ENCODE results near the gene NCK2. TPM values are rescaled to one million over a fixed set of nuclear protein-coding genes. Genes with fewer than 3 reads are reported as not detected.

Gene NCK2
- total RNA-seq, 1 donor from 2014 or later: 40.2 TPM

DNA sequence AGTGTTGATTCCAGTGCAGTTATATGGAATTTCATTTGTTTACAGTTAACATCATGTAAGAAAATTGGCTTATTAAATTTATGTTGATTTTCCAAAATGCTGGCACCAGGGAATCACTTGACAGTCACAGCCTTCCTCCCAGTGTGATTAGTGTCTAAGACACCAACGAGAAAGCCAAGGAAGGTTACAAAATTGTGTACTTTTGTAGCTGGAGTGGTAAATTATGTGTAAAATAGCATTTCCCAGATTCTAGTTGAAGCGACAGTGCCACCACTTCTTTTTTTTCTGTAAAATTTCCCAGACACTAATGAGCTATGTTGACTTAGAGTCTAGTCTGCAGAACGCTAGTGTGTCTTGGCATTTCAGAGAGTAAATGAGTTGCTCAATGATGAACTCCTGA lies 101.3 kb downstream of the NCK2 start:
- no peak for DNase-seq (ENCODE audit: low read depth, low spot score)

DNA sequence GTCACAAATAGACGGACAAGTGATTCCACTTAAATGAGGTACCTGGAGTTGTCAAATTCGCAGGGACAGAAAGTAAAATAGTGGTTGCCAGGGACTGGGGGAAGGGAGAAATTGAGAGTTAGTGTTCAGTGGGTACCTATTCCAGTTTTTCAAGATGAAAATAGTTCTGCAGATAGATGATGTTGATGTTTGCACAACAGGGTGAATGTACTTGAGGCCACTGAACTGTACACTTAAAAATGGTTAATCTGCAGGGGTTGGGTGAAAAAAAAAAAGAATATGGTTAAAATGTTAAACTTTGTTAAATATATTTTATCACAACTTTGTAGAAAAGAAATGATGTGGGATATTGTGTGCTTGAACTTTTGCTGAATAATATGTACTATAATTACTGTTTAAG lies 102.3 kb downstream of the NCK2 start:
- DNase-seq (ENCODE audit: low read depth, low spot score): no peak

GRCh38 chr2:105848367-105848766 lies 103.7 kb downstream of the NCK2 start:
- no peak for DNase-seq (ENCODE audit: low read depth, low spot score)

- no peak for DNase-seq (ENCODE audit: low read depth, low spot score)
Measured at GRCh38 chr2:105849431-105850179, 104.9 kb downstream of the NCK2 start.

GRCh38 chr2:105852066-105852465 lies 107.4 kb downstream of the NCK2 start:
- DNase-seq (ENCODE audit: low read depth, low spot score): no peak

- no peak for DNase-seq (ENCODE audit: low read depth, low spot score)
Measured at GRCh38 chr2:105853354-105854088, 108.8 kb downstream of the NCK2 start.

DNA sequence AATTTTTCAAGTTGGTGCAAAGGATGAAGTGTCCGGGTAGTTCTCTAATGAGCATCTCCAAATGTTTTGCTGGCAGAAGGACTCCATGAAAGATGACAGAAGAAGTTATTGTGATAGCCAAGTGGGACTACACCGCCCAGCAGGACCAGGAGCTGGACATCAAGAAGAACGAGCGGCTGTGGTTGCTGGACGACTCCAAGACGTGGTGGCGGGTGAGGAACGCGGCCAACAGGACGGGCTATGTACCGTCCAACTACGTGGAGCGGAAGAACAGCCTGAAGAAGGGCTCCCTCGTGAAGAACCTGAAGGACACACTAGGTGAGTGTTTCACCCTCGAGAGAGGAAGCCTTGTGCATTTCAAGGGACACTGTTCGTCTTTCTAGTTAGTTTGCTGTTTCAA lies 110.3 kb downstream of the NCK2 start:
- DNase-seq (ENCODE audit: low read depth, low spot score): no peak

- no peak for DNase-seq (ENCODE audit: low read depth, low spot score)
Measured at GRCh38 chr2:105856581-105856980, 111.9 kb downstream of the NCK2 start.

GRCh38 chr2:105857076-105857740 lies 112.5 kb downstream of the NCK2 start:
- no peak for DNase-seq (ENCODE audit: low read depth, low spot score)

GRCh38 chr2:105858868-105859693 lies 114.4 kb downstream of the NCK2 start:
- no peak for DNase-seq (ENCODE audit: low read depth, low spot score)

DNA sequence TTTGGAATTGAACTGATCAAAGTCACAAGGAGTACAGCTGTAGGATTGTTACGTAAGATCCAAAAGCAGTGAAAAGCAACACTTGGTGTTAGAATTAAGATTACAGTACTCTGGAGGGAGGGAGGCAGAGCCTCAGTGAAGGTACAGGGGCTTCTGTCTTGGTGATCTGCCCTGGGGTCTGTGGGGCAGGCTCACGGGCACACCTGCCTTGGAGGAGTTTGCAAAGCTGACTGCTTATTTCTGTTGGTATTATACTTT lies 114.9 kb downstream of the NCK2 start:
- no peak for DNase-seq (ENCODE audit: low read depth, low spot score)

GRCh38 chr2:105860567-105860966 lies 115.9 kb downstream of the NCK2 start:
- DNase-seq (ENCODE audit: low read depth, low spot score): no peak

DNA sequence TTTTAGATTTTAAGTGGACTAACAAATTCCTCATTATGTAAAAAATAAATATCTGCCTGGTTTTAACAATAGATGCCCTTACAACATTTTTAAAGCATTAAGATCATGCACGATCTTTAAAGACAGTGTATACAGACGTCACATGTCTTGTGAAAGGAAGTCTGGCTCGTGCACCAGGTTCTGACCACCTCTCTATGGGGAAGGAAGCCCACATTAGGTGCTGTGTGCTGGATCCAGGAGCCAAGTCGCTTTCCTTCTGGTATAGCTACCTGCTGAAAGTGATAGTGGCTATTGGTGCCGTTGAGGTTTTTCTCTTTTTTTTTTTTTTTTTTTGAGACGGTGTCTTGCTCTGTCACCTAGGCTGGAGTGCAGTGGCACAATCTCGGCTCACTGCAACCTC lies 116.5 kb downstream of the NCK2 start:
- no peak for DNase-seq (ENCODE audit: low read depth, low spot score)

GRCh38 chr2:105862843-105863242 lies 118.1 kb downstream of the NCK2 start:
- DNase-seq (ENCODE audit: low read depth, low spot score): no peak

GRCh38 chr2:105864262-105864661 lies 119.5 kb downstream of the NCK2 start:
- no peak for DNase-seq (ENCODE audit: low read depth, low spot score)

GRCh38 chr2:105865222-105865913 lies 120.7 kb downstream of the NCK2 start:
- DNase-seq (ENCODE audit: low read depth, low spot score): no peak

DNA sequence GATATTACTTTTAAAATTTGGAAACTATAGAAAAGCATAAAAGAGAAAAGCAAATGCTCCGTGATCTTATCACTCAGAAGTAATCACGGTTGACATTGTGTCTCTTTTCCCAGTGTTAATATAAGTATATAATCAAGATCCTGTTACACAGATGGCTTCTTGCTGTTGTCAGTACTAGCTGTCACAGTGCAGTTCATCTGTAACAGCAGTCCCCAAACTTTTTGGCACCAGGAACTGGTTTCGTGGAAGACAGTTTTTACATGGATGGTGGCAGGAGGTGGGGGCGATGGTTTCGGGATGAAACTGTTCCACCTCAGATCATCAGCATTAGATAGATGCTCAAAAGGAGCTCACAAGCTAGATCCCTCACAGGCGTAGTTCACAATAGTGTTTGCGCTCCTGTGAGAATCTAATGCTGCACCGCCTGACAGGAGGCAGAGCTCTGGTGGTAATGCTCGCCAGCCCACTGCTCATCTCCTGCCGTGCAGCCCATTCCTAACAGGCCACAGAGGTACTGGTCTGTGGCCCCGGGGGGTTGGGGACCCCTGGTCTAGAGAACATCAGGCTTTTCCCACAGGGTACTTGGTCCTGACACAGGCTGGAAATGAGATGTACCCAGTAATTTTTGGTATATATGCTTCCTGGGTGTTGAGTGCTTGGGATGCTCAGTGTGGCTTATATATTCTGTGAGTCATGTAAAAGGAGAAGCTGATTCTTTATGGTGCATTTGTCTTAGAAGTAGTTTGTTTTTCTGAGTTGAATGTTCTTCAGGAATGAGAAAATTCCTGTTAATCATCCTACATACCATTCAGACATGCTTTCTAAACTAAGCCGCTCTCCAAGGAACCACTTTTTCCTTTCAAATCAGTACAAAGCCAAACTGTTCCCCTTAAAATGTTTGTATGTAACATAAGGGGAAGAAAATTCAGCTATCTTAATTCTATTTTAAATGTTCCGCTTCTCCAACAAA lies 121.8 kb downstream of the NCK2 start:
- DNase-seq (ENCODE audit: low read depth, low spot score): no peak

GRCh38 chr2:105867587-105867986 lies 122.9 kb downstream of the NCK2 start:
- no peak for DNase-seq (ENCODE audit: low read depth, low spot score)

GRCh38 chr2:105868060-105868459 lies 123.3 kb downstream of the NCK2 start:
- no peak for DNase-seq (ENCODE audit: low read depth, low spot score)

DNA sequence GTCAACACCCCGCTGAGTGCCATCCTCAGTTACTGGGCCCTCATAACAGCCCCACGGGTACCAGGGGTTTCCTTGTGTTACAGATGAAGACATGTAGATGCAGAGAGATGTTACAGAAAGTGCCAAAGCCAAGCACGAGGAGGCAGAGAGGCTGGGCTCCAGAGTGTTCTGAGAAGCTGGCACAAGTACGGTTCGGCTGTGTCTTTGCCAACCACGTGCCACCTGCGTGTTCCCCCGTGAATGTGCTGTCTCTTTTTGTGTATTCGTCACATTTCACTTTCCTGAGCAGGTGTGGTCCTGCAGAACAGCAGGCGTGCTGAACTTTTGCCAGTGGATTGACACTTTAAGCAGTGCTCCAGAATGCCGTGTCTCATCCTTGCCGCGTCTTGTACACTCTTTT lies 124.6 kb downstream of the NCK2 start:
- no peak for DNase-seq (ENCODE audit: low read depth, low spot score)

Data from pulmonary artery endothelial cell (primary cell).